GM18867 (cell line): ENCODE measurements around the gene DMP1.
"Not testable (repeated sequence)": the region's sequence is repeated elsewhere in the genome, so short reads cannot be mapped to it uniquely, and the experiment has no call there.

Source experiments
- ATAC-seq: cut with Tn5 transposase; IDR thresholded peaks from one replicate; pipeline ENCODE4 v1.9.1; 2021; ENCODE audit warnings: mild to moderate bottlenecking, moderate library complexity; ENCODE audit not compliant: unreplicated experiment

The DMP1 gene

DNA sequence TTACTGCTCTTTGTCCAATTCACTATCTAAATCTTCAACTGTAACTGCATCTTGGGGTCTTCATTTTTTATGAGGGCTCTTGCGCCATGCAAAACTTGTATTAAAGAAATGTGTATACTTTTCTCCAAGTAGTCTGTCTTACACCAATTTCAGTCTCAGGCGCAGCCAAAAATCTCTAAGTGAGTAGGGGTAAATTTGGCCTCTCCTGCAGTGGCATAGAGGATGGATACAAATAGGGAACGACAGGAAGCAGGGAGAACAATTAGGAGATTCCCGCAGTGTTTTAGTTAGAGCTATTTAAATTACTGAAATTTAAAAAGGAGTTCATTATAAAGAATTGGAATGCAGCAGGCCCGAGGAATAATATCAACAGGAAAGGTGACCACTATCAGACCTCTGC is 30.2 kb downstream of the DMP1 start:
- no peak for ATAC-seq

DNA sequence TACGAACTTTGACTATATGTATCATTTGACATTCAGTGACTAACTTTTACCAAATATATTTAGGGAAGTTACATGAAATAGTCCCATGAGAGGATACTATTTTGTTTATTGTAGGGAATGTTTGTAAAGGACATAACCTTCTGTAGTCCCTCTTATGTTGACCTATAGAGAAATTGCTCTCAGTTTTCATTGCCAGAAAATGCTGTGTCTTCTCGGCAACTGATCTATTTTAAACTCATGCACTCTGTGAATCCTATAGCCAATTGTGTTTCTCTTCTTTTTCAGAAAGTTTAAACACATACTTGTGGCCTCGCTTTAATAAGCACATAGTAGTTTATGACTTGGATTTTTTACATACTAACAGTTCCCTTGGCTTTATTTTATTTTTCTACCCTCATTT is 38.2 kb downstream of the DMP1 start:
- ATAC-seq, result no peak

DNA sequence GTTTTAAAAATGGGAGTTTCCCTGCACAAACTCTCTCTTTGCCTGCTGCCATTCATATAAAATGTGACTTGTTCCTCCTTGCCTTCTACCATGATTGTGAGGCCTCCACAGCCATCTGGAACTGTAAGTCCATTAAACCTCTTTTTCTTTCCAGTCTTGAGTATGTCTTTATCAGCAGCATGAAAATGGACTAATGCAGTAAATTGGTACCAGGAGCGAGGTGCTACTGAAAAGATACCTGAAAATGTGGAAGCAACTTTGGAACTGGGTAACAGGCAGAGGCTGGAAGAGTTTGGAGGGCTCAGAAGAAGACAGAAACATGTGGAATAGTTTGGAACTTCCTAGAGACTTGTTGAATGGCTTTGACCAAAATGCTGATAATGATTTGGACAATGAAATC is 40.9 kb downstream of the DMP1 start:
- ATAC-seq, result not testable (repeated sequence)

DNA sequence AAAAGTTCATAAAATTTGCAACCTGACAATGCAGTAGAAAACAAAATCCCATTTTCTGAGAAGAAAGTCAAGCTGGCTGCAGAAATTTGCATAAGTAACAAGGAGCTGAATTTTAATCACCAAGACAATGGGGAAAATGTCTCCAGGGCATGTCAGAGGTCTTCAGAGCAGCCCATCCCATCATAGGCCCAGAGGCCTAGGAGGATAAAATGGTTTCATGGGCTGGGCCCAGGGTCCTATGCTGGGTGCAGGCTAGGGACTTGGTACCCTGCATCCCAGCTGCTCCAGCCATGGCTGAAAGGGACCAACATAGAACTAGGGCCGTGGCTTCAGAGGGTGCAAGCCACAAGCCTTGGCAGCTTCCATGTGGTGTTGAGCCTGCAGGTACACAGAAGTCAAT is 42.0 kb downstream of the DMP1 start:
- ATAC-seq, result not testable (repeated sequence)

DNA sequence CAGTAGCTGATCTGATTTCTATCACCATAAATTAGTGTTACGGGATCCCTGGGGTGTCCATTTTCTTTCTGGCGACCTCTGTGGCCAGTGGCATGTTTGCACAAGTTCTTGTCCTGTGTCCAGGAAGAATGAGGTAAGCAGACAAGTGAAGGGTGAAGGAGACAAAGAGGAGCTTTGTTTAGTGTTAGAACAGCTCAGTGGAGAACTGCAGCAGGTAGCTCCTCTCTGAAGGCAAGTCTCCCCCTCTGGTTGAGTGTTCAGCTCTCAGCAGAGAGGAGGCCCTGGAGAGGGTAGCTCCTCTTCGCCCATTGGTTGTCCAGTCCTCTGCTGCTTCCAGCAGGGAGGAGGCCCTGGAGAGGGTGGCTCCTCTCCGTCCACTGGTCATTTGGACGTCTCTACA is 47.2 kb downstream of the DMP1 start:
- no peak for ATAC-seq

DNA sequence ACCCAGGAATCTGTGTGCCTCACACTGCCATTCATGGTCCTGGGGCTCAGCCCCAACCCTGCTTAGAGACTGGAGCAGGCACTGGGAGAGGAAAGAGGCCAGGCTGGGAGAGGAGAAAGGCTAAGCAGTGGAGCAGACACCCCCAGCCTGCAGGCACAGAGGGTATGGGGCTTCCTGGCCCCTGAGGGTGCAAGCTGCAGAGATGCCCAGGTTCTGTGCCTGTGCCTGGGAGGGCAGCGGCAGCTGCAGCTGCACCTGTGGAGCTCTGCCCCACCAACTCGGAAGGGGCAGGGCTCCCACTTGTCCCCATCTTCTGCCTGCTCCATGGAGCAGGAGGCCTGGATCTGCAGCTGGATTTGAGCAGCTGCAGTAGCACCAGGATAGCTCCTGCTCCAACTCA is 47.9 kb downstream of the DMP1 start:
- no peak for ATAC-seq

DNA sequence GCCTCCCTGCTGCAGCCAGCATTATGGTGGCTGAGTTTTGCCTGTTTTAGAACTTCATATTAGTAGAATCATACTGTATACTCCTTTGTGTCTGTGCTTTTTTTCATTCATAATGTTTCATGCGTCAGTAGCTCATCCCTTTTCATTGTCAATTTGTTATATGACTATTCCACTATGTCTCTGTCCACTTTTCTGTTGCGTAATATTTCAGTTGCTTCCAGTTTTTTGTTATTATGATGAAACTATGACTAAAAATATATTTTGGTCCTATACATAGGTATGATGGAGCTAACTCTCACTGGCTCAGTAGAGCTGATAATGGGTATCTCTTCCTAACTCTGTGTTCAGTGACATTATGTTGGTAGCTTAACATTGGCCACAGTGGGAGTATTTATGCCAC is 48.3 kb downstream of the DMP1 start:
- ATAC-seq, result no peak

DNA sequence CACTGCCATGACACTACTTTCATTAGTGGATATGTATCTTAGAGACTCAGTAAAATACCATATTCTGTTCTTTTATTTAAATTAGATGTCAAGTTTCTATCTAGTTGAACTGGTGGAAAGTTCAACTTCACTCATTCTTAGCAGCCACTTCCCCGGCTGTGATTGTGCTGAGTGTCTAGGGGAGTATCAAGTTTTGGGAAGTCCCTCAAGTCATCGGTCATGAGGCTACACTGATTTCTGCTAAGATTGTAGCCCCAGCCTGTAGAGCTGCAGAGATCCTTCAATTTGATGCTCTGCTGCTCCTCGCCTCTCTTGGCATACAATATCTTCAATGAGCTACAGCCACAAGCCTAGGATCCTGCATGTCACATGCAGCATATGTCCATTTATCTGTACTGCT is 53.9 kb downstream of the DMP1 start:
- no peak for ATAC-seq

DNA sequence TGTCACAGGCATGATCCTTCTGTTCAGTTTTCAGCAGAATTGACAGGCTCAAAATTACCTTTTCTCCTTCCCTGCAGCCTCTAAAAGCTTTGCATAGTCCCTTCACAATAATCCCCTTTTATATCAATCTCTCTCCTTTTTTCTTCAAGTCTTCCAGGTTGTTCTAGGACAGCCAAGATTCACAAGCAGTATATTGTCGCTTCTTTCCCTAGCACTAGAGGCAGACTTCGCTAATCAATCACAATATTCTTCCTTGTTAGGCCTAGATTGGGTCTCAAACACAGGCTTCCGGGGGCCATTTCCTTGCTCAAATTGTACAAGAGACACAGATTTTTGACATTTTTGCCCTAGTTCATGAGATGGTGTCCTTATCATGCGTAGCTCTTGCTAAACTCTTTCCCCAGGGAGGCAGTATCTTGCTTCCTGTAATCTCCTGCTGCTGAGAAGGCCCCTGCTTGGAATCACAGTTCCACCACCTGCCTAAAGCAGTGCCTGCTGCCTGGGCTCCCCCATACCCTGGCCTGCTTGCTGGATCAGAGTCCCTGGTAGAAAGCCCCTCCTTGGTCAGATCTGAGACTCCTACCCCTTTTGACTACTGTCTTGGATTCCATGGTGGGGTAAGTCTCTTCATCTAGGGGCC is 57.3 kb downstream of the DMP1 start:
- ATAC-seq, result no peak
